H9 (cell line): ENCODE results near the gene CLK2. TPM values are rescaled to one million over a fixed set of nuclear protein-coding genes. Genes with fewer than 3 reads are reported as not detected.
A peak's percentile ranks its signal among the peaks of the same experiment; 100 is the strongest.

Experiments used
- DNase-seq: peaks from one replicate; pipeline ENCODE4 v3.0.0-alpha.2; 2017
- H2AFZ ChIP-seq: one replicate; pipeline ENCODE4 v1.6.1; 2013; ENCODE audit warnings: mild to moderate bottlenecking, low read length, control low read depth, moderate library complexity
- H2AK5ac ChIP-seq: 2 replicates; pipeline ENCODE4 v1.6.1; 2013; ENCODE audit warnings: low read length, control low read depth, mixed read lengths; ENCODE audit not compliant: insufficient read length
- H2BK120ac ChIP-seq: one replicate; pipeline ENCODE4 v1.6.1; 2013; ENCODE audit warnings: low read depth, mild to moderate bottlenecking, low read length, control low read depth, inconsistent platforms; ENCODE audit not compliant: poor library complexity, severe bottlenecking
- H2BK12ac ChIP-seq: 2 replicates; pipeline ENCODE4 v1.6.1; 2013; ENCODE audit warnings: low read length, control low read depth, mixed read lengths, low read depth; ENCODE audit not compliant: insufficient read length
- H2BK15ac ChIP-seq: 2 replicates; pipeline ENCODE4 v1.6.1; 2013; ENCODE audit warnings: low read depth, low read length, control low read depth
- H2BK20ac ChIP-seq: one replicate; pipeline ENCODE4 v1.6.1; 2013; ENCODE audit warnings: low read depth, mild to moderate bottlenecking, low read length, control low read depth, inconsistent platforms; ENCODE audit not compliant: poor library complexity, severe bottlenecking
- H2BK5ac ChIP-seq: 2 replicates; pipeline ENCODE4 v1.6.1; 2013; ENCODE audit warnings: low read length, control low read depth, mixed read lengths; ENCODE audit not compliant: insufficient read length
- H3K14ac ChIP-seq: 2 replicates; pipeline ENCODE4 v1.6.1; 2013; ENCODE audit warnings: low read length, control low read depth; ENCODE audit not compliant: insufficient read depth
- H3K18ac ChIP-seq: 2 replicates; pipeline ENCODE4 v1.6.1; 2013; ENCODE audit warnings: low read depth, mild to moderate bottlenecking, mixed read lengths, low read length, control low read depth; ENCODE audit not compliant: insufficient read length
- H3K23ac ChIP-seq: 2 replicates; pipeline ENCODE4 v1.6.1; 2013; ENCODE audit warnings: low read length, control low read depth, mixed read lengths, low read depth; ENCODE audit not compliant: insufficient read length
- H3K23me2 ChIP-seq: 2 replicates; pipeline ENCODE4 v1.6.1; 2013; ENCODE audit warnings: low read depth, mild to moderate bottlenecking, mixed read lengths, low read length, control low read depth; ENCODE audit not compliant: insufficient read length, poor library complexity, severe bottlenecking
- H3K27ac ChIP-seq: 2 replicates; pipeline ENCODE4 v1.5.1; 2013; ENCODE audit warnings: low read length, control low read depth, mixed read lengths, low read depth; ENCODE audit not compliant: insufficient read length
- H3K27me3 ChIP-seq: 2 replicates; pipeline ENCODE4 v1.6.1; 2013; ENCODE audit warnings: low read length, control low read depth, inconsistent platforms; ENCODE audit not compliant: insufficient read depth
- H3K4ac ChIP-seq: 2 replicates; pipeline ENCODE4 v1.6.1; 2013; ENCODE audit warnings: low read depth, mild to moderate bottlenecking, control low read depth, inconsistent platforms, low read length, moderate library complexity
- H3K4me1 ChIP-seq: 2 replicates; pipeline ENCODE4 v1.6.1; 2013; ENCODE audit warnings: low read length, control low read depth, inconsistent platforms; ENCODE audit not compliant: insufficient read depth
- H3K4me2 ChIP-seq: 2 replicates; pipeline ENCODE4 v1.6.1; 2013; ENCODE audit warnings: low read length, control low read depth, mixed read lengths; ENCODE audit not compliant: insufficient read length, insufficient read depth
- H3K56ac ChIP-seq: 2 replicates; pipeline ENCODE4 v1.6.1; 2013; ENCODE audit warnings: low read depth, mild to moderate bottlenecking, mixed read lengths, low read length, control low read depth; ENCODE audit not compliant: insufficient read length
- H3K79me1 ChIP-seq: 2 replicates; pipeline ENCODE4 v1.6.1; 2013; ENCODE audit warnings: low read depth, mild to moderate bottlenecking, moderate library complexity, low read length, control low read depth, inconsistent platforms; ENCODE audit not compliant: insufficient read depth, poor library complexity, severe bottlenecking
- H3K79me2 ChIP-seq: 2 replicates; pipeline ENCODE4 v1.6.1; 2013; ENCODE audit warnings: low read length, control low read depth, inconsistent platforms; ENCODE audit not compliant: insufficient read depth
- H3K9ac ChIP-seq: 2 replicates; pipeline ENCODE4 v1.6.1; 2013; ENCODE audit warnings: low read length, control low read depth, mixed read lengths; ENCODE audit not compliant: insufficient read length; ENCODE audit errors: extremely low read depth
- H3K9me3 ChIP-seq: one replicate; pipeline ENCODE4 v1.6.1; 2013; ENCODE audit warnings: low read depth, low read length, inconsistent platforms; ENCODE audit not compliant: control insufficient read depth
- H3T11ph ChIP-seq: one replicate; pipeline ENCODE4 v1.6.1; 2013; ENCODE audit warnings: mild to moderate bottlenecking, low read length, control low read depth, inconsistent platforms
- H4K20me1 ChIP-seq: one replicate; pipeline ENCODE4 v1.6.1; 2013; ENCODE audit not compliant: control insufficient read depth, insufficient read length, insufficient read depth
- H4K5ac ChIP-seq: 2 replicates; pipeline ENCODE4 v1.6.1; 2013; ENCODE audit warnings: low read depth, mild to moderate bottlenecking, mixed read lengths, low read length, control low read depth; ENCODE audit not compliant: insufficient read length
- H4K8ac ChIP-seq: replicated peaks from 2 replicates; pipeline ENCODE4 v1.6.1; 2013; ENCODE audit warnings: low read length, control low read depth, mixed read lengths, low read depth; ENCODE audit not compliant: insufficient read length
- H4K91ac ChIP-seq: 2 replicates; pipeline ENCODE4 v1.6.1; 2013; ENCODE audit warnings: low read depth, mild to moderate bottlenecking, moderate library complexity, mixed read lengths, low read length, control low read depth; ENCODE audit not compliant: insufficient read length
- H3K27ac Mint-ChIP-seq, 3 experiments: 2 replicates in 2 of 3; 3 replicates in 1 of 3; pipeline ENCODE4 v1.8.0; 2020 to 2021; ENCODE audit warnings: mixed read lengths in 3 of 3, mild to moderate bottlenecking in 1 of 3, moderate library complexity in 1 of 3
- H3K27me3 Mint-ChIP-seq: 2 replicates; pipeline ENCODE4 v1.8.0; 2021; ENCODE audit warnings: low read depth, mild to moderate bottlenecking, moderate library complexity, mixed read lengths
- H3K36me3 Mint-ChIP-seq, 3 experiments: 2 replicates in 2 of 3; 3 replicates in 1 of 3; pipeline ENCODE4 v1.8.0; 2020 to 2021; ENCODE audit warnings: low read depth in 3 of 3, mixed read lengths in 3 of 3; ENCODE audit not compliant: insufficient read depth in 1 of 3
- H3K4me1 Mint-ChIP-seq, 2 experiments: 2 replicates each; pipeline ENCODE4 v1.8.0; 2020; ENCODE audit warnings: mixed read lengths in 2 of 2
- H3K4me3 Mint-ChIP-seq, 2 experiments: 2 replicates in 1 of 2; 3 replicates in 1 of 2; pipeline ENCODE4 v1.8.0; 2020 to 2021; ENCODE audit warnings: mild to moderate bottlenecking in 2 of 2, mixed read lengths in 2 of 2, moderate library complexity in 1 of 2
- H3K9me3 Mint-ChIP-seq, 2 experiments: 2 replicates in 1 of 2; 3 replicates in 1 of 2; pipeline ENCODE4 v1.8.0; 2020; ENCODE audit warnings: mild to moderate bottlenecking in 2 of 2, mixed read lengths in 2 of 2, moderate library complexity in 1 of 2
- WGBS: extraction: QIAGEN DNeasy Blood & Tissue Kit; methylation state at CpG from one replicate; pipeline ENCODE4 v1.1.7; 2013; ENCODE audit warnings: missing lambda C conversion rate, low lambda C conversion rate, mixed read lengths; ENCODE audit not compliant: insufficient read length; ENCODE audit errors: extremely low coverage; 5-methylcytosine and 5-hydroxymethylcytosine counted together
- total RNA-seq: library from RNA; stranded (reverse); gene quantifications from 2 replicates; pipeline ENCODE4 v1.2.1, GENCODE V29; 2021
- TF ChIP-seq, protein P1 (sequence below): fragments of 200-600 bp; sonication (generic); conservative IDR thresholded peaks from 3 replicates; pipeline ENCODE4 v1.8.0; 2021; ENCODE audit warnings: antibody characterized with exemption, mild to moderate bottlenecking

CLK2 gene
- total RNA-seq, 1 experiment from 2014 or later: 77.5 TPM

DNA sequence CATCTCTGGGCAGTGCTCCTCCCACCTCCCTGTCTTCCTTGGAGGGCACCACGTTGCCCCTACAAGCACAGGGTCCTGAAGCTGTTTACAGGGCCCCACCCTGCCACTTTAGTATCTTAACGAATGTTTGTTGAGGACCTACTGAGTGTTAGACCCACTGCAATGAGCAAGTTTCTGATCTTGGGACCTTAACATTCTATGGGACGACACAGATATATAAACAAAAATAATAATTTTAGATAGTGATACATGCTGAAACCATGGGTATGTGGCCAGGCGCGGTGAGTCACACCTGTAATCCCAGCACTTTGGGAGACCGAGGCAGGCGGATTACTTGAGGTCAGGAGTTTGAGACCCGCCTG, 28.2 kb downstream of the CLK2 start:
- TF ChIP-seq, protein P1, sequence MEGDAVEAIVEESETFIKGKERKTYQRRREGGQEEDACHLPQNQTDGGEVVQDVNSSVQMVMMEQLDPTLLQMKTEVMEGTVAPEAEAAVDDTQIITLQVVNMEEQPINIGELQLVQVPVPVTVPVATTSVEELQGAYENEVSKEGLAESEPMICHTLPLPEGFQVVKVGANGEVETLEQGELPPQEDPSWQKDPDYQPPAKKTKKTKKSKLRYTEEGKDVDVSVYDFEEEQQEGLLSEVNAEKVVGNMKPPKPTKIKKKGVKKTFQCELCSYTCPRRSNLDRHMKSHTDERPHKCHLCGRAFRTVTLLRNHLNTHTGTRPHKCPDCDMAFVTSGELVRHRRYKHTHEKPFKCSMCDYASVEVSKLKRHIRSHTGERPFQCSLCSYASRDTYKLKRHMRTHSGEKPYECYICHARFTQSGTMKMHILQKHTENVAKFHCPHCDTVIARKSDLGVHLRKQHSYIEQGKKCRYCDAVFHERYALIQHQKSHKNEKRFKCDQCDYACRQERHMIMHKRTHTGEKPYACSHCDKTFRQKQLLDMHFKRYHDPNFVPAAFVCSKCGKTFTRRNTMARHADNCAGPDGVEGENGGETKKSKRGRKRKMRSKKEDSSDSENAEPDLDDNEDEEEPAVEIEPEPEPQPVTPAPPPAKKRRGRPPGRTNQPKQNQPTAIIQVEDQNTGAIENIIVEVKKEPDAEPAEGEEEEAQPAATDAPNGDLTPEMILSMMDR: no peak
- Histone ChIP-seq H3K4me1 (no peaks in the 10 kb centered on the region), H4K20me1 (no peaks in the 10 kb centered on the region), H3T11ph (no peak overlapping the region), H2BK120ac (no peak overlapping the region), H3K14ac (peak overlapping the region; percentile 86; the same call in 1 of the 2 replicates), H3K4me2 (peak overlapping the region; percentile 91), H3K27me3 (no peaks in the 10 kb centered on the region; the same call in 1 of the 2 replicates), H4K5ac (peak overlapping the region; percentile 3), H2AFZ (no peak overlapping the region), H3K27ac (peak overlapping the region; percentile 83), H3K9me3 (no peaks in the 10 kb centered on the region), H3K23ac (no peak overlapping the region), H3K56ac (no peak overlapping the region), H3K9ac (peak overlapping the region; percentile 88), H3K4ac (no peak overlapping the region), H3K23me2 (peaks cover 9% of the 10 kb centered on the region), H3K18ac (peak overlapping the region; percentile 96), H4K8ac (no peak overlapping the region), H2BK15ac (no peak overlapping the region), H3K79me1 (no peaks in the 10 kb centered on the region), H2BK20ac (no peak overlapping the region), H3K79me2 (no peaks in the 10 kb centered on the region), H2BK5ac (no peak overlapping the region), H2AK5ac (no peak overlapping the region), H2BK12ac (no peak overlapping the region), H4K91ac (no peak overlapping the region)
- peaks cover 8 to 28% (median 27%) of the 10 kb centered on the region in 3 experiments for H3K36me3 Mint-ChIP-seq
- no CpG with 5 or more reads among the region's 8 CpGs for WGBS
- H3K9me3 Mint-ChIP-seq: peaks cover 0 to 3% of the 10 kb centered on the region in 2 experiments; a peak in 1 of 5 replicates
- peak overlapping the region; percentile 81 to 84 for H3K4me3 Mint-ChIP-seq
- H3K27me3 Mint-ChIP-seq: peaks cover 41% of the 10 kb centered on the region
- H3K27ac Mint-ChIP-seq: peak overlapping the region; percentile 85 to 97 (median 90)
- DNase-seq: no peak
- peaks cover 28 to 37% of the 10 kb centered on the region in 2 experiments for H3K4me1 Mint-ChIP-seq
